T-helper 1 cell treated with Interleukin-12 subunit alpha and Interleukin-12 subunit beta and Interleukin-4 antibody, amounts not matched to agents 30 ng/mL and 1 ng/mL, for 36 hours (primary cell): ENCODE measurements around the gene PACS1. TPM values are rescaled to one million over a fixed set of nuclear protein-coding genes. Genes with fewer than 3 reads are reported as not detected.

Experiments
- intact Hi-C: fragments of 100-400 bp; cut with micrococcal nuclease; formaldehyde crosslinking; loops from one replicate; pipeline ENCODE4 v1.15.1; 2024
- total RNA-seq: library from RNA; stranded (reverse); gene quantifications from 2 replicates; pipeline ENCODE4 v1.2.3, GENCODE V29; 2022

Gene PACS1
- total RNA-seq, 1 donor from 2014 or later = 90.5 TPM

DNA sequence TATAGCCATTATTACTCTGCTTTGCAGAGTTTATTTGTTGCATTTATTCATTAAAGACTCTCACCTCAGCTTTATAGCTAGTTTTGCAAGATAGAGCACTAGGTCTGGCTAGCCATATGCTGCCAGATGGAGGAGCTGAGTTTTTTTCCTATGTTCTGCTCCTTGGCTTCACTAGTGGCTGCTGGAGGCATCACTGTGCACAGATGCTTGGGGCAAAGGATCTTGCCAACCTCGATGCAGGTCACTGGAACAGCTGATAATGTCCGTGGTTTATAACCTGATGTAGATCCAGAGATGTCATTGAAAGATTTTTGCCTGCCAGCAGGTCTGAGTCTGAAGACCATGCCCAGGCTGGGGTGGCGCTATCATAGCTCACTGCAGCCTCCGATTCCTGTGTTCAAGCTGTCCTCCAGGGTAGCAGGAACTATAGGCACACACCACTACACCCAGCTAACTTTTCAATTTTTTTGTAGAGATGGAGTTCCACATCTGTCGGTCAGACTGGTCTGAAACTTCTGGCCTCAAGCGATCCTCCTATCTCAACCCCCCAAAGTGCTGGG lies 63.2 kb downstream of the PACS1 start:
- intact Hi-C loops = no loop called here

DNA sequence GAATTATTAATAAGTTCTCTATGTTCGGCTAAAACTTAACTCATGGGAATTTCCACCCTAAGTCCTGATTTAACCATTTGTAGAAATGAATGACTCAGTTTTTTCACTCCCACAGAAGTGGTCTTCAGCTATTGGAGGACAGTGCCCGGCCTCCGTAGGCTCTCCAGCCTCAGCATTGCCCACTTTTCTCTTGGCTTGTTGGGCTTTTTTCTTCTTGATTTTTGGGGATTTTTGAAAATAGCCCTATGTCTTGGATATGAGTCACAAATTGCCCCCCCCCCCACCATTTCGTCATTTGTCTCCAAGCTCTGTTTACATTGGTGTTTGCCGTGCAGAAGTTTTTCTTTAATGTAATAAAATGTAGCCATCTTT lies 66.7 kb downstream of the PACS1 start:
- intact Hi-C loops = no loop called here

DNA sequence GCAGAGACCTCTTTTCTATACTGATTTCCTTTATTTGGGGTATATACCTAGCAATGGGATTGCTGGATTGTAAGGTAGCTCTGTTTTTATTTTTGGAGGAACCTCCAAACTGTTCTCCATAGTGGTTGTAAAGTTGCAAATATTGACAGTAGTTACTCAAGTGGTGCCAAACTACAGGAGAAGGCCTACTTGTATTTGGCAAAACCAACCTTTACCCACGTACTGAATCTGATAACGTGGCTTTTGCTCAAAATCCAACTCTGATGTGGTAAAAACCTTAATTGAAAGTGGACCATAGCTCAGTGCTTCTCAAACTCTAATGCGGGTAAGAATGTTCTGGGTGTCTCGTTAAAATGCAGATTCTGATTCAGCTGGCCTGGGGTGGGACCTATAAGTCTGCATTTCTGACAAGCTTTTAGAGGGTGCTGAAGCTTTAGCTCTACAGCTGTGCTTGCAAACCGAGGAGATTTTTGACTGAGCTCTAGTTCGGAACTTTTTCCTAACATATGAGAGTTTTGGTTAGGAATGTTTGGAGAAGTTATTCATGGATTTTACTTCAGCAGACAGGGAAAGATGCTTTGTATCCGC lies 69.8 kb downstream of the PACS1 start:
- intact Hi-C loops = no loop called here

DNA sequence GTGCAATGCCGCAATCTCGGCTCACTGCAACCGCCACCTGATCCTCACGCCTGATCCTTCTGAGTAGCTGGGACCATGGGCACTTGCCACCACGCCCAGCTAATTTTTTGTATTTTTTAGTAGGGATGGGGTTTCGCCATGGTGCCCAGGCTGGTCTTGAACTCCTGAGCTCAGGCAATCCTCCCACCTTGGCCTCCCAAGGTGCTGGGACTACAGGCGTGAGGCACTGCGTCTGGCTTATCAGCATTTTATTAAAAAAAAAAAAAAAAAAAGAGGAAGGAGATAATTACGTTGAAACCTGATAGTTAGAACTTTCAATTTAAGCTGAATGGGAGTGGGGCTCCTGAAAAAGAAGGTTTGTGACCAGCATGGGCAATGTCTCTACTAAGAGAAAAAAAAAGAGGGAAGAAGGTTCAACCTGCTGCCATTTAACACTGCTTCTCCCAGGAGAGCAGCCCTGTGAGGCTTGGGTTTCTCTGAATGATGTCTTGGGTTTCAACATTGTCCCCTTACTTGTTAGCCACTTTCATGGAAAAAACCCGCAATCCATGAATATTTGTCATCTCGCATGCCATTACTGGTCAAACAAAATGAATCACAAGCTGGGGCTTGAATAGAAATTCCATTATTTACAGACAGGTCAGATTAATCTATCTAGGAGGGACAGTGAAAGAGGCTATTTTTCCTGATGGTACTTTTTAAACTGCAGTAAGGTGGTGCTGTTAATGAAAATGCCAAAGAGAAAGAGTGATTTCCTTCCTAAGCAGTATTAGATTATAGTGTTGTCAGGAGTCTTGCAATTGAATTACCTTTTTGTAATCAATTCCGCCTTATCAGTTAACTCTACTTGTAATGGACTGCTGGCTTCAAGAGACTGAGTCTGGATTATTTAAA lies 72.5 kb downstream of the PACS1 start:
- intact Hi-C loops = no loop called here

DNA sequence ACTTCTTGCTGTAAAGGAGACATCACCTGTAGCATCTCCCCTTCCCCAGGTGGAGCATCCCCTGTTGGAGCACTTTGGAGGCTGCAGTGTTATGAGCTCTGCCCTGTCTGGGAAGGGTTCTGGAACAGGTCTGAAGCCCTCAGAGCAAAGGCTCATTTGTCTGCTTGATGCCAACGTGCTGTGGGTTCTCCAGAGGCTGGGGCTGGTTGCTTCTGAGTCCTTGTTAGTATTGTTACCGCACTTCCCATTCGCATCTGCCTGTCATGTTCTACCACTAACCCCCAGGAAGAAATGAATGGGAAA lies 73.1 kb downstream of the PACS1 start:
- intact Hi-C loops = no loop called here

DNA sequence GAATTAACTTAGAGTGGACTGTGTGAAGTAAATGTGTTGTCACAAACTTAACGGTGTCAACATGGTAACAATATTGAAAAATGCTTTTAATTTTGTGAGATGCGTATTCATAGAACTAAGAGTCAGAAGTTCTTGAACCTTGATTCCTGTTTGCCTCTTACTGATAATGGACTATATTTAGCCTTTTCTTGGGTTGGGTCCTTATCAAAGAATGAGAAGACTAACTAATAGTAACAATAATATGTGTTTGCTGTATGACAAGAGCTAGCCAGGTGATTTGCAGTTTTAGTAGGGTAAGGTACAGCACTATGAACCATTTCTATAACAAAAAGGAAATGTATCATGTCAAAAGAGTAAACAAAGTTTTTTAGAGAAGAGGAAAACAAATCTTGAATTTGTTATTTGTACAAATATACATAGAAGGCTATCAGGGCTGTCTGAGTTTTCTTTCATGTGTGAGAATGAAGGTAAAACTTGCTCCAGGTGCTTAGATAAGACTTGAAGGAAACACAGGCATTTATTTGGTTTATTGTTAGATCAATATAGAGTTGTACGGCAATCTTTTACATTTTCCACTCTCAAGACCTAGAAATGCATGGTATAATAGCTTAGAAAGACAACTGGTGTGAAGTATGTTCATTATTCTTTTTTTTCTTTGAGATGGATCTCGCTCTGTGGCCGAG lies 74.1 kb downstream of the PACS1 start:
- intact Hi-C loops = no loop called here

DNA sequence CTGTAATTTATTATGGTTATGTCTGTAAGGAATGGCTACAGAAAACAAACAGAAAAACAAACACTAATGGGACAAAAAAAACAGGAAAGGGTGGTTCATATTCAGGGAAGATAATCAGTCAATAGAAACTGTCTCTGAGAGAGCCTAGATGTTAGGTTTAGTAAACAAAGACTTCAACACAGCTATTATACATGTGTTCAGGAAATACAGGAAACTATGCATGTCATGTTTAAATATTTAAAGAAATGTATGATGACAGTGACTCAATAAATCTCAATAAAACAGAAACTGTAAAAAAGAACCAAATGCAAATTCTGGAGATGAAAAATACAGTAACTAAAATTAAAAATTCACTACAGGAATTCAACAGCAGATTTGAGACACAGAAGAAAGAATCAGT lies 76.0 kb downstream of the PACS1 start:
- intact Hi-C loops = no loop called here

DNA sequence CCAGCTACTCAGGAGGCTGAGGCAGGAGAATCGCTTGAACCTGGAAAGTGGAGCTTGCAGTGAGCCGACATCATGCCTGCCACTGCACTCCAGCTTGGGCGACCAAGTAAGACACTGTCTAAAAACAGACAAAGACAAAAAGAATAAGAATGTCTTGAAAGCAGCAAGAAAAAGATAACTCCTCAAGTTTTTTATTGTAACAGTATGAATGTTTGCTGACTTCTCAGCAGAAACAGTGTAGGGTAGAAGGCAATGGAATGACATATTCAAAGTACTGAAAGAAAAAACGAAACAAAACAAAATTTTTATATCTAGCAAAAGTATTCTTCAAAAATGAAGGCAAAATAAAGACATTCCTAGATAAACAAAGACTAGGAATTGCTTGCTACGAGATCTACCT lies 76.9 kb downstream of the PACS1 start:
- intact Hi-C loops = no loop called here

DNA sequence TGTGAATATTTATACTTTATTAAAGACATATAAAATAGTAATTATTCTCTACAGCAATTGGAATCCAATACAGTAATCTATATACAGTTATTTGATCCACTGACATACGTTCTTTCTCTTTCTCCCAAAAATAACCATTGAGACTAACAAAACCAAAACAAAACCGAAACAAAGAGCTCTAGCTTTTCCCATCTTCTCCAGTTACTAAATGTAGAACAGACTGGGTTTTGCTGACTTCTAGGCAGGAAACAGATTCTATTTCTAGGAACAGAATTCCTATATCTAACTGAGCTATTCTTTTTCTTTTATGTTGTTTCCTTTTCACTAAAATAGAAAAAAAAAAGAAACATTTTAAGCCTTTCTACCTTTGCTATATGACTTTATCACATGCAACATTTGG lies 80.1 kb downstream of the PACS1 start:
- intact Hi-C loops = no loop called here

DNA sequence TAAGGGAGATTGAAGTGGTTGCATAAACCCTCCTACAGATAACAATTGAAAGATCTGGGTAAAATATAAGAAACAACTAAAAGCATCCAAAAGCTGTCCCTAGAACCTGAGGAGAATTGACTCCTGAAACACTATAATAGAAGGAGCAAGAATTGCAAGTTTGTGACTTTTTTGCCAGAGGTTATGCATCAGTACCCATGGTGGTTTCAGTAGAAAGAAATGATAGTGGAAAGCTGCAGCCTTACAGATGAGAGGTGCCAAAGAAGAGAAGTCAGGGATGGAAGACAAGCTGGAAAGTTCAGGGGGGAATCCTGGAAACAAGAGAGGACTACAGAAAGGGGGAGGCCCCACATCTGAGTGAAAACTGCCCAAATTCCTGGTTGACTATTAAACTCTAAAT lies 80.7 kb downstream of the PACS1 start:
- intact Hi-C loops = no loop called here

DNA sequence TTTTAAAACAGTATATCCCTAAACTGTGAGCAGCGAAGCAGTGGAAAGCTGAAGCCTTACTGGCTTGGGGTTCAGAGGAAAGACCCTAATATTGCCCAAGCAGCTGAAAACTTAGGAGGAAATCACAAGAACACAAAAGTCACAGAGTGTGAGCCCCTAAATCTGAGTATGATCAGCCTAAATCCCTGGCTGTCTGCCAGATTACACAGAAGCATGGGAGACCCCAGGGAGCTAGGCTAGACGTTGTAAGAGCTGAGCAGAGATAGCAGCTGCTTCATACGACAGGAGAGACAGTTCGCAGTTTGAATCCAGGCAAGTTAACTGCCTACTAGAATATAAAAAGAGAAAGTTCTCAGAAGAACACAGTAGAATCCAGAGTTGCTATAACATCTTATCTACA lies 81.2 kb downstream of the PACS1 start:
- intact Hi-C loops = no loop called here

DNA sequence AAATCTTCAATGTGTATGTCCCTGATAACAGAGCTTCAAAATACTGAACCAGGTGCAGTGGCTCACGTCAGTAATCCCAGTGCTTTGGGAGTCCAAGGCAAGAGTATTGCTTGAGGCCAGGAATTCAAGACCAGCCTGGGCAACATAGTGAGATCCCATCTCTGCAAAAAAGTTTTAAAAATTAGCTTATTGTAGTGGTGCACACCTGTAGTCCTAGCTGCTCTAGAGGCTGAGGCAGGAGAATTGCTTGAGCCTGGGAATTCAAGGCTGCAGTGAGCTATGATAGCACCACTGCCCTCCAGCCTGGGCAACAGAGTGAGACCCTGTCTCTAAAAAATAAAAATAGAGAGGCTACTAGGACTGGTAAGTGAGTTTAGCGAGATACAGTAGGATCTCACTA lies 84.0 kb downstream of the PACS1 start:
- intact Hi-C loops = no loop called here

DNA sequence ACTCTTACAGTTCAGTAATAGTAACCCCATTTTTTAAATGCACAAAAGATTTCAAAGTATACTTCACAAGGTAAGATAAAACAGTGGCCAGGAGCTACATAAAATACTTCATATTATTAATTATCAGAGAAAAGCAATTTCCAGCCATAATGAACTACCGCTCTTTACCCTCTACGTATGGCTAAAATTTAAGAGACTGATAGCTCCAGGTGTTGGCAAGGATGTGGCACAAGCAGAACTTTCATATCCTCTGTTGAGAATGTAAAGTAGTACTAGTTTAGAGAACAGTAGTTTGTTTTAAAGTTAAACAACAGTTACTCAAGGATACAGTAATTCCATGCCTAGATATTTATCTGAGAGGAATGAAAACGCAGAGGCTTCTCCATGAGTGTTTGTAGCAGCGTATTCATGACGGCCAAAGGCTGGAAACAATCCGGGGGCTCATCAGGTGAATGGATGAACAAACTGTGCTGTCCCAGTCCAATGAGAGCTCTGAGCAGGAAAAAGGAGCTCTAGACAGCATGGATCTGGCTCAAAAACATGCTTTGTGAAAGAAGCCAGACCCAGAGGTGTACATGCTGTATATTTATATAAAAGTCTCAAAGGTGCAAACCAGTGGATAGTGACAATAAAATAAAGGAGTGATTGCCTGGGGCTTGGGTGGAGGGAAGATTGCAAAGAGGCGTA lies 85.5 kb downstream of the PACS1 start:
- intact Hi-C loops = no loop called here

DNA sequence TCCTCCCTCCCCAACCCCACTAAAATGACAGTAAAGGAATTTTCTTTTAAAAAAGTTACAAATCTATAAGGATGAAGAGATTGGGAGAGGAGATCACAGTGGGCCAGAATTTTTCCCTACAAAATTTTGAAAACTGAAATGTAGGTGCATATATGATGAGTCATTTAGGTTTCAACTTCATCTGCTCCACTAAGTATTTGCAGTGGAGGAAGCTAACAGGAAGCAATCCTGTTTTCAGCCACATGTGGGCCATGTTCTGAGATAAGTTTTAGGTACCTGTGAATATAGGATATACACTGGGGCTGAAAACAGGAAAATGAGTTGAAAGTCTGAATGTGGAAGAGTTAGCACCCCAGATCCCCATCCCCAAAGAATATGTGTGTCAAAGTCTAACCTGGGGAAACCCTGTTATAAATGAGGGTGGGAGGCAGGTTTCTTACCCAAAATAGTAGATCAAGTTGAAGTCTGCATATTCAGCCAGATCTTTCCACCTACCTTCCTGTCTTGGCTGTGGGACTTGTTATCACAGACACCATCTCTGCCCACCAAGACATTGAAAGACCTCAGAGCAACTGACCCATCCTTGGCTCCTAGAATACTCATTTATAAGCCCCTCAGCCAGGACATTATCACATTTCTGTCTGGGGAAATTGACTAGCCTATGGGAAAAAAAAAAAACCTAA lies 87.3 kb downstream of the PACS1 start:
- intact Hi-C loops = no loop called here

DNA sequence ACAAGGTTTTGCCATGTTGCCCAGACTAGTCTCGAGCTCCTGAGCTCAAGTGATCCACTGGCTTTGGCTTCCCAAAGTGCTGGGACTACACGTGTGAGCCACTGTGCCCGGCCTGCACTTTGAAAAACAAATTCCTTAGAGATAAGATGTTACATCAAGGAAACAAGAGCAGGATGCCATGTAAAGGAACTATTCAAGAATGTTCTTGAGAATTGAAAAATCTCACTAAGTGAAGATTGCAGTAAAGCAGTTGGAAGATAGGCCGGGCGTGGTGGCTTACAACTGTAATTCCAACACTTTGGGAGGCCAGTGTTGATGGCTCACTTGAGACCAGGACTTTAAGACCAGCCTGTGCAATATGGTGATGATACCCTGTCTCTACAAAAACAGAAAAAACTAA lies 88.1 kb downstream of the PACS1 start:
- intact Hi-C loops = no loop called here

DNA sequence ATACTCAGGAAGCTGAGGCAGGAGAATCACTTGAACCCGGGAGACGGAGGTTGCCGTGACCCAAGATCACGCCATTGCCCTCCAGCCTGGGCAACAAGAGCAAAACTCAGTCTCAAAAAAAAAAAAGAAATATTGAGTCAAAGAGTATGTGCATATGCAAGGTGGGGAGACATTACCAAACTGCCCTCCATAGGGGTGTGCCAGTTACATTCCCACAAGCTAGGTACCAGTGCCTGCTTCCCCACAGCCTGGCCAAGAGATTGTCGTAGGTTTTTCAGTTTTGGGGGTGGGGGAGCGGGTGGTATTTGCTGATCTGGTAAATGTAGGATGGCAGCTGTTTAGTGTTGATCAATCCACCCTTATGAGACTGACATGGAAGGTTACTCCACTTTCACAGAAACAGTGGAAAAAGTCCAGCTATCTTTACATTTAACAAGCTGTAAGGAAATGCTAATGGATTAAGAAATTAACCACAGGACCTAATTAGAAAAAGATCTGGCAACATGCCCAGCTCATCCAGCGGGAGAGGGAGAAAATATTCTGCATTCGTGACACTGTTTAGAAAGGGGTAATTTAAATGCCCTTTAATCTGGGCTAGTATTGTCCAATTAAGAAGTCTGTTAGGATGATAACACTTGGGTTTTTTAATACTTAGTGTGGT lies 89.4 kb downstream of the PACS1 start:
- intact Hi-C loops = no loop called here

DNA sequence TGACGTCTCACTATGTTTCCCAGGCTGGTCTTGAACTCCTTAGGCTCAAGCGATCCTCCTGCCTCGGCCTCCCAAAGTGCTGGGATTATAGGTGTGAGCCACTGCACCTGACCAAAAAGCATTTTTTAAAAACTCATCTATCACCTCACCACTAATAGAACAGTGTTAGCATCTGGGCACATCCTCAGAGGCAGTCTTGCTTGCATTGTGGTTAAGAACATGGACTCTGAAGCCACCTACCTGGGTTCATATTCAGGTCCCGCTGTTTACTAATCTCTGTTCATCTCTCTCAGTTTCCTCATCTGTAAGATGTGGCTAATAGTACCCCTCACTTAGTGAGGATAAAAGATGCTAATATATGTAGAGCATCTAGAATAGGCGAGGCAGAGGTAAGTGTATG lies 90.6 kb downstream of the PACS1 start:
- intact Hi-C loops = no loop called here

DNA sequence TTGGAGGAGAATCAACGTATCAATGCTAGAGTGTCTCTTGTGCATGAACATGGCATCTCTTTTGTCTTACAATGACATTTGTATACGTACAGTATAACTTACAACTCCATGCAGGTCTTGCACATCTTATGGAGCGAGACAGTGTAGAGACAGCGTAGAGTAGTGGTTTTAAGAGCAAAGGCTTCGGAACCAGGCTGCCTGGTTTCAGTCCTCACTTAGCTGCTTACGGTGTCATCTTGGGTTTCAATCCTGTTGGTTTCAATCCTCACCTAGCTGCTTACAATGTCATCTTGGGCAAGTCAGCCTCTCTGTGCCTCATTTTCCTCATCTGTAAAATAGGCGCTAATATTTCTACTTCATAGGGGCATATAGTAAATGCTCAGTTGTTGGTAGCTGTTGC lies 98.2 kb downstream of the PACS1 start:
- intact Hi-C loops = no loop called here

DNA sequence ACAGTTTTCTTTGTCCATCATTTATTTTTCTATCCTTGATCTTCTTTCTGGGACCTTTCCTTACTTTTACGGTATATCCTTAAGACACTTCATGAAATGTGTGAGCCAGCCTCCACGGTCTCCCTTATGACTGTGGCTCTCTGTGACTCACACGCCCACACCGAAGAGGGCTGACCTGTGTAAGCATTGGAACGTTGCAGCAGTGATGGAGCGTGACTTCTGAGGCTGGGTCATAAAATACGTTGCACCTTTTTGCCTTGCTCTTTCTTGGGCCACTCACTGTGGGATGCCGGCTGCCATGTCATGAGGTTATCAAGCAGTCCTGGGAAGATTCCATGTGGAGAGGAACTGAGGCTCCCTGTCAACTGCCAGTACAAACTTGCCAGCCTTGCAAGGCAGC lies 102.1 kb downstream of the PACS1 start:
- intact Hi-C loops = no loop called here

DNA sequence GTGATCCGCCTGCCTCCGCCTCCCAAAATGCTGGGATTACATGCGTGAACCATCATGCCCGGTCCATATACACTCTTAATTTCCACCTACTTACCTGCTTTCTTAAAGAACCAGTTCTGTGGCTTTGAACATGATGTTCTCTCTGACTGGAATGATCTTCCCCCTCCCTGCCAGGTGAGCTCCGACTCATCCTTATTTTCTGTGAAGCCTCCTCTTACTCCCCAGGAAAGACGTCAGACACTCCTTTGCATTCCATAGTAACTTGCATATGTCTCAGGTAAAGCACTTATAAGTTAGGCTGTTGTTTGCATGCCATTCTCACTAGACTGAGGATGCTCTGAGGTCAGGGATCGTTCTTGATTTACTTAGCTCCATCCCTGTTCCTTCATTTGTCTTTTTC lies 106.6 kb downstream of the PACS1 start:
- intact Hi-C loops = no loop called here

DNA sequence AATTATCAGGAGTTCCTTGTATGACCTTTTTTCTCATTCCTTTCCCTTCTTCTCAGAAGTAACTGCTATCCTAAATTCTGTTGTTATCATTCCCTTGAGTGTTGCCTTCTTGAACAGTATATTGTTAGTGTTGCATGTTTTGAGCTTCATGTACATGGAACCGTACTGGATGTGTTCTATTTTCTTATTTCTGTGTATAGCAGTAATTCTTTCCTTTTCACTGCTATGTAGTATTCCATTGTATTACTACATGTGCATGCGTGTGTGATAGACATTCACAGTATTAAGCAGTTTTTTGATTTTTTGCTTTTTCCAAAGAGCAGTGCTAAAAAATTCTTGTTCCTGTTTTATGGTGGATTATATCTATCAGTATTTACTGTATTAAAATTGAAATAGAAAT lies 108.1 kb downstream of the PACS1 start:
- intact Hi-C loops = no loop called here
